ENCODE data around the gene ZNF90.
"Not testable (repeated sequence)": the region's sequence is repeated elsewhere in the genome, so short reads cannot be mapped to it uniquely, and the experiment has no call there.

DNA sequence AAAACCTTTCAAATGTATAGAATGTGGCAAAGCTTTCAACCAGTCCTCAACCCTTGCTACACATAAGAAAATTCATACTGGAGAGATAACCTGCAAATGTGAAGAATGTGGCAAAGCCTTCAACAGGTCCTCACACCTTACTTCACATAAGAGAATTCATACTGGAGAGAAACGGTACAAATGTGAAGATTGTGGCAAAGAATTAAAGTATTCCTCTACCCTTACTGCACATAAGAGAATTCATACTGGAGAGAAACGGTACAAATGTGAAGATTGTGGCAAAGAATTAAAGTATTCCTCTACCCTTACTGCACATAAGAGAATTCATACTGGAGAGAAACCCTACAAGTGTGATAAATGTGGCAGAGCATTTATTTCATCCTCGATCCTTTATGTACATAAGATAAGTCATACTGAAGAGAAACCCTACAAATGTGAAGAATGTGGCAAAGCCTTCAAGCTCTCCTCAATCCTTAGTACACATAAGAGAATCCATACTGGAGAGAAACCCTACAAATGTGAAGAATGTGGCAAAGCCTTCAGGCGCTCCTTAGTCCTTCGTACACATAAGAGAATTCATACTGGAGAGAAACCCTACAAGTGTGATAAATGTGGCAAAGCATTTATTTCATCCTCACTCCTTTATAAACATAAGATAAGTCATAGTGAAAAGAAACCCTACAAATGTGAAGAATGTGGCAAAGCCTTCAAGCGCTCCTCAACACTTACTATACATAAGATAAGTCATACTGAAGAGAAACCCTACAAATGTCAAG lies 40.5 kb downstream of the ZNF90 start:
- not testable (repeated sequence) for TF ChIP-seq SP1 (IDR thresholded peaks at IDR 0.05); FOXM1 (IDR thresholded peaks at IDR 0.05; ENCODE audit: borderline replicate concordance); LEF1 (IDR thresholded peaks at IDR 0.05; ENCODE audit: borderline replicate concordance); FOXK2 (IDR thresholded peaks at IDR 0.05); TARDBP (IDR thresholded peaks at IDR 0.05); ZNF384 (IDR thresholded peaks at IDR 0.05); FOXA1 (IDR thresholded peaks at IDR 0.05); HDGF (IDR thresholded peaks at IDR 0.05; ENCODE audit: borderline replicate concordance); CTBP1 (IDR thresholded peaks at IDR 0.05; ENCODE audit: borderline replicate concordance); ELF4 (IDR thresholded peaks at IDR 0.05); SUZ12 (IDR thresholded peaks at IDR 0.05); L3MBTL2 (conservative IDR thresholded peaks at IDR 0.05); NFRKB (IDR thresholded peaks at IDR 0.05)
- TF ChIP-seq, protein P1, sequence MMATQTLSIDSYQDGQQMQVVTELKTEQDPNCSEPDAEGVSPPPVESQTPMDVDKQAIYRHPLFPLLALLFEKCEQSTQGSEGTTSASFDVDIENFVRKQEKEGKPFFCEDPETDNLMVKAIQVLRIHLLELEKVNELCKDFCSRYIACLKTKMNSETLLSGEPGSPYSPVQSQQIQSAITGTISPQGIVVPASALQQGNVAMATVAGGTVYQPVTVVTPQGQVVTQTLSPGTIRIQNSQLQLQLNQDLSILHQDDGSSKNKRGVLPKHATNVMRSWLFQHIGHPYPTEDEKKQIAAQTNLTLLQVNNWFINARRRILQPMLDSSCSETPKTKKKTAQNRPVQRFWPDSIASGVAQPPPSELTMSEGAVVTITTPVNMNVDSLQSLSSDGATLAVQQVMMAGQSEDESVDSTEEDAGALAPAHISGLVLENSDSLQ (IDR thresholded peaks at IDR 0.05) = not testable (repeated sequence)

Measured in HEK293T (cell line).